BE2C (cell line): ENCODE results near the gene GARIN3.

Experiments used
- DNase-seq: peaks from one replicate; pipeline ENCODE4 v3.0.0-alpha.2; 2020
- H3K27me3 ChIP-seq: fragments of 250-450 bp; sonication (Bioruptor Pico); 2 replicates; pipeline ENCODE4 v1.5.1; 2020; ENCODE audit warnings: mild to moderate bottlenecking
- H3K36me3 ChIP-seq: fragments of 250-450 bp; sonication (Bioruptor Pico); 2 replicates; pipeline ENCODE4 v1.5.1; 2020; ENCODE audit warnings: mild to moderate bottlenecking
- H3K4me1 ChIP-seq: fragments of 250-450 bp; sonication (Bioruptor Pico); 2 replicates; pipeline ENCODE4 v1.5.1; 2020
- H3K4me3 ChIP-seq: 2 replicates; pipeline ENCODE4 v1.5.1; 2011; ENCODE audit warnings: low read depth, low read length
- H3K9me3 ChIP-seq: fragments of 250-450 bp; sonication (Bioruptor Pico); 2 replicates; pipeline ENCODE4 v1.5.1; 2020
- CTCF ChIP-seq: IDR thresholded peaks from 2 replicates; pipeline ENCODE4 v1.5.1; 2012; ENCODE audit warnings: mild to moderate bottlenecking, low read depth, low read length

Gene GARIN3

GRCh38 chr5:157113002-157113401 is 53.1 kb downstream of the GARIN3 start:
- H3K36me3 ChIP-seq, result no peaks in the 10 kb centered on the region
- H3K4me3 ChIP-seq, result no peak overlapping the region
- no peaks in the 10 kb centered on the region for H3K9me3 ChIP-seq
- DNase-seq, result no peak
- no peak for TF ChIP-seq CTCF
- H3K4me1 ChIP-seq, result no peaks in the 10 kb centered on the region
- H3K27me3 ChIP-seq, result no peaks in the 10 kb centered on the region
